Liver (tissue), 3 donors: ENCODE data around the gene SHF.

ENCODE experiments used
- CTCF ChIP-seq: fragments of 150-350 bp; IDR thresholded peaks from 2 replicates; pipeline ENCODE4 v1.5.1; 2017; ENCODE audit warnings: improper control_type of control experiment, low read depth, low read length; ENCODE audit not compliant: missing input control
- EGR1 ChIP-seq, 2 donors: IDR thresholded peaks; 2 replicates each; pipeline ENCODE4 v1.6.1; 2016 to 2018; ENCODE audit warnings: antibody characterized with exemption in 2 of 2, low read depth in 2 of 2
- FOXA1 ChIP-seq: IDR thresholded peaks from 2 replicates; pipeline ENCODE4 v1.6.1; 2016; ENCODE audit warnings: antibody characterized with exemption
- GABPA ChIP-seq, 2 donors: IDR thresholded peaks in 1 of 2; conservative IDR thresholded peaks in 1 of 2; 2 replicates each; pipeline ENCODE4 v1.6.1; 2016; ENCODE audit warnings: antibody characterized with exemption in 2 of 2, mild to moderate bottlenecking in 1 of 2, moderate library complexity in 1 of 2
- HNF4A ChIP-seq, 2 donors: conservative IDR thresholded peaks; 2 replicates each; pipeline ENCODE4 v1.6.1; 2016; ENCODE audit warnings: antibody characterized with exemption in 2 of 2, mild to moderate bottlenecking in 2 of 2
- JUND ChIP-seq, 2 donors: IDR thresholded peaks; 2 replicates each; pipeline ENCODE4 v1.6.1; 2016; ENCODE audit warnings: antibody characterized with exemption in 2 of 2
- MAX ChIP-seq: IDR thresholded peaks from 2 replicates; pipeline ENCODE4 v1.6.1; 2016; ENCODE audit warnings: antibody characterized with exemption
- RAD21 ChIP-seq, 2 donors: IDR thresholded peaks; 2 replicates each; pipeline ENCODE4 v1.6.1; 2016; ENCODE audit warnings: antibody characterized with exemption in 2 of 2, mild to moderate bottlenecking in 2 of 2
- RXRA ChIP-seq, 2 donors: IDR thresholded peaks; 2 replicates each; pipeline ENCODE4 v1.6.1; 2017 to 2018; ENCODE audit warnings: antibody characterized with exemption in 2 of 2, mild to moderate bottlenecking in 1 of 2
- SP1 ChIP-seq: IDR thresholded peaks from 2 replicates; pipeline ENCODE4 v1.6.1; 2018; ENCODE audit warnings: antibody characterized with exemption, mild to moderate bottlenecking
- TAF1 ChIP-seq: conservative IDR thresholded peaks from 2 replicates; pipeline ENCODE4 v1.6.1; 2016; ENCODE audit warnings: antibody characterized with exemption, mild to moderate bottlenecking
- YY1 ChIP-seq: IDR thresholded peaks from 2 replicates; pipeline ENCODE4 v1.6.1; 2016; ENCODE audit warnings: antibody characterized with exemption, mild to moderate bottlenecking
- ZBTB33 ChIP-seq: IDR thresholded peaks from 2 replicates; pipeline ENCODE4 v1.6.1; 2016; ENCODE audit warnings: antibody characterized with exemption
- donor health status: healthy.
- donor health status: healthy.

GRCh38 chr15:45169608-45170480, 17.9 kb downstream of the SHF start:
- no peak for TF ChIP-seq CTCF
- no peak for TF ChIP-seq EGR1 (IDR thresholded peaks at IDR 0.05; ENCODE audit: low read depth in 2 of 2)
- no peak for TF ChIP-seq FOXA1
- TF ChIP-seq ZBTB33, result no peak
- no peak for TF ChIP-seq TAF1
- TF ChIP-seq JUND (IDR thresholded peaks at IDR 0.05), result no peak
- no peak for TF ChIP-seq HNF4A (conservative IDR thresholded peaks at IDR 0.05)
- TF ChIP-seq RXRA (IDR thresholded peaks at IDR 0.05), result no peak
- no peak for TF ChIP-seq RAD21 (IDR thresholded peaks at IDR 0.05)
- no peak for TF ChIP-seq GABPA (IDR thresholded peaks at IDR 0.05 in 1 of 2, conservative IDR thresholded peaks at IDR 0.05 in 1 of 2)
- TF ChIP-seq YY1, result no peak
- no peak for TF ChIP-seq MAX
- TF ChIP-seq SP1, result no peak
